PC-9 (cell line): ENCODE measurements around the gene CACNA1A. TPM values are rescaled to one million over a fixed set of nuclear protein-coding genes. Genes with fewer than 3 reads are reported as not detected.

ENCODE experiments used
- BruUV-seq: library from RNA; stranded (reverse); fragments of 400-500 nt; replicated peaks from 2 replicates; lab custom pipeline; 2021; lab: Mats Ljungman, UMichigan
- CTCF ChIA-PET: fragments of 300-600 bp; sonication (Branson Sonifier 250); formaldehyde crosslinking; loops from one replicate; lab custom pipeline; 2022; ENCODE audit warnings: antibody characterized with exemption; lab: Charles Lee
- POLR2A ChIA-PET: fragments of 300-600 bp; sonication (Branson Sonifier 250); formaldehyde crosslinking; loops from one replicate; lab custom pipeline; 2022; ENCODE audit warnings: antibody characterized with exemption; ENCODE audit not compliant: unreplicated experiment; lab: Charles Lee
- DNase-seq, 2 experiments: peaks; one replicate each; pipeline versions ENCODE4 v3.0.0 to v3.0.0-alpha.2; 2015 to 2022; ENCODE audit warnings: mixed read lengths in 1 of 2
- H2AFZ ChIP-seq: fragments of 200-600 bp; sonication (generic); 2 replicates; pipeline ENCODE4 v1.8.1; 2017; ENCODE audit warnings: antibody characterized with exemption
- H3F3A ChIP-seq: fragments of 200-600 bp; sonication (generic); 2 replicates; pipeline ENCODE4 v1.8.1; 2017; ENCODE audit warnings: antibody characterized with exemption, mild to moderate bottlenecking, low read depth; ENCODE audit not compliant: insufficient read depth
- H3K27ac ChIP-seq: fragments of 200-600 bp; sonication (generic); 2 replicates; pipeline ENCODE4 v1.6.1; 2016; ENCODE audit warnings: mixed run types
- H3K27me3 ChIP-seq: fragments of 200-600 bp; sonication (generic); 2 replicates; pipeline ENCODE4 v1.6.1; 2016; ENCODE audit warnings: low read depth, mixed run types; ENCODE audit not compliant: insufficient read depth
- H3K36me3 ChIP-seq: fragments of 200-600 bp; sonication (generic); 2 replicates; pipeline ENCODE4 v1.6.1; 2016; ENCODE audit warnings: low read depth, mixed run types
- H3K4me1 ChIP-seq: fragments of 200-600 bp; sonication (generic); replicated peaks from 2 replicates; pipeline ENCODE4 v1.6.1; 2016; ENCODE audit warnings: mixed run types; ENCODE audit not compliant: insufficient read depth
- H3K4me2 ChIP-seq: fragments of 200-600 bp; sonication (generic); 2 replicates; pipeline ENCODE4 v1.6.1; 2017; ENCODE audit warnings: mixed run types
- H3K4me3 ChIP-seq: fragments of 200-600 bp; sonication (generic); 2 replicates; pipeline ENCODE4 v1.6.1; 2016; ENCODE audit warnings: mixed run types
- H3K79me2 ChIP-seq: fragments of 200-600 bp; sonication (generic); 2 replicates; pipeline ENCODE4 v1.6.1; 2017; ENCODE audit warnings: low read depth, mixed run types
- H3K9me2 ChIP-seq: fragments of 200-600 bp; sonication (generic); 2 replicates; pipeline ENCODE4 v1.8.1; 2017; ENCODE audit warnings: mild to moderate bottlenecking; ENCODE audit not compliant: insufficient read depth
- H3K9me3 ChIP-seq: fragments of 200-600 bp; sonication (generic); 2 replicates; pipeline ENCODE4 v1.8.1; 2016; ENCODE audit warnings: low read depth; ENCODE audit not compliant: insufficient read depth
- H4K20me1 ChIP-seq: fragments of 200-600 bp; sonication (generic); 2 replicates; pipeline ENCODE4 v1.8.1; 2017; ENCODE audit not compliant: insufficient read depth
- CTCF ChIP-seq: fragments of 200-600 bp; sonication (generic); conservative IDR thresholded peaks from 2 replicates; pipeline ENCODE4 v1.6.1; 2017; ENCODE audit warnings: mixed run types, antibody characterized with exemption, mild to moderate bottlenecking, moderate library complexity
- EZH2 ChIP-seq: fragments of 200-600 bp; sonication (generic); IDR thresholded peaks from 2 replicates; pipeline ENCODE4 v1.8.0; 2017; ENCODE audit warnings: antibody characterized with exemption, low read depth
- intact Hi-C: fragments of 100-400 bp; cut with micrococcal nuclease; formaldehyde crosslinking; loops from one replicate; pipeline ENCODE4 v1.10.0; 2022; ENCODE audit not compliant: unreplicated experiment
- total RNA-seq: library from RNA; stranded (reverse); gene quantifications from 2 replicates; pipeline ENCODE4 v1.2.3, GENCODE V29; 2021

The CACNA1A gene
- total RNA-seq, 1 experiment from 2014 or later, result 0.35 TPM

GRCh38 chr19:13226983-13227382 lies 279.3 kb downstream of the CACNA1A start:
- Histone ChIP-seq H4K20me1 (no peaks in the 10 kb centered on the region), H3K79me2 (no peaks in the 10 kb centered on the region), H3K27me3 (peaks cover 18% of the 10 kb centered on the region), H3K4me1 (peaks cover 9% of the 10 kb centered on the region), H3K4me2 (no peak overlapping the region), H3K4me3 (no peak overlapping the region), H3K9me3 (no peaks in the 10 kb centered on the region), H2AFZ (no peak overlapping the region), H3K9me2 (no peaks in the 10 kb centered on the region), H3F3A (no peaks in the 10 kb centered on the region; the same call in 1 of the 2 replicates), H3K36me3 (no peaks in the 10 kb centered on the region), H3K27ac (no peak overlapping the region)
- intact Hi-C loops, result no loop called here
- no peak for DNase-seq
- CTCF ChIA-PET, result no interaction called here
- TF ChIP-seq EZH2 (no peak), CTCF (no peak)
- no TSS peak for BruUV-seq
- POLR2A ChIA-PET, result no interaction called here

- Histone ChIP-seq H3K4me2 (no peak overlapping the region), H3K4me3 (no peak overlapping the region), H3K9me3 (no peaks in the 10 kb centered on the region), H3K4me1 (peaks cover 2% of the 10 kb centered on the region), H3K27me3 (peaks cover 18% of the 10 kb centered on the region), H3K9me2 (no peaks in the 10 kb centered on the region), H2AFZ (no peak overlapping the region), H3K27ac (no peak overlapping the region), H3K36me3 (no peaks in the 10 kb centered on the region), H3F3A (no peaks in the 10 kb centered on the region; the same call in 1 of the 2 replicates), H3K79me2 (no peaks in the 10 kb centered on the region), H4K20me1 (no peaks in the 10 kb centered on the region)
- CTCF ChIA-PET, result no interaction called here
- intact Hi-C loops, result no loop called here
- no TSS peak for BruUV-seq
- no peak for DNase-seq
- POLR2A ChIA-PET, result no interaction called here
- no peak for TF ChIP-seq CTCF
- TF ChIP-seq EZH2, result no peak
Observed at GRCh38 chr19:13225973-13226865, 280.1 kb downstream of the CACNA1A start.

GRCh38 chr19:13225085-13225484 lies 281.2 kb downstream of the CACNA1A start:
- no peak for TF ChIP-seq EZH2
- no peak for TF ChIP-seq CTCF
- Histone ChIP-seq H3K9me2 (no peaks in the 10 kb centered on the region), H3K4me1 (no peaks in the 10 kb centered on the region), H3K27ac (no peak overlapping the region), H3K4me3 (no peak overlapping the region), H4K20me1 (no peaks in the 10 kb centered on the region), H3K36me3 (no peaks in the 10 kb centered on the region), H3K79me2 (no peaks in the 10 kb centered on the region), H3K27me3 (peaks cover 18% of the 10 kb centered on the region), H2AFZ (no peak overlapping the region), H3K4me2 (no peak overlapping the region), H3F3A (peaks cover 3% of the 10 kb centered on the region), H3K9me3 (no peaks in the 10 kb centered on the region)
- CTCF ChIA-PET, result no interaction called here
- BruUV-seq, result no TSS peak
- POLR2A ChIA-PET, result no interaction called here
- DNase-seq, result no peak
- intact Hi-C loops, result no loop called here
